Middle frontal gyrus (tissue), 1 donor: ENCODE results near the gene CAVIN1.
"Not testable (repeated sequence)": the region's sequence is repeated elsewhere in the genome, so short reads cannot be mapped to it uniquely, and the experiment has no call there.

ENCODE experiments used
- DNase-seq: peaks from one replicate; pipeline ENCODE4 v3.0.0-alpha.2; 2015; ENCODE audit warnings: low spot score; ENCODE audit errors: extremely low spot score

The CAVIN1 gene

GRCh38 chr17:42405963-42406495 is 17.0 kb downstream of the CAVIN1 start:
- peak; percentile 22 for DNase-seq

GRCh38 chr17:42405076-42405475 is 18.0 kb downstream of the CAVIN1 start:
- DNase-seq: no peak

GRCh38 chr17:42404326-42405055 is 18.6 kb downstream of the CAVIN1 start:
- DNase-seq: no peak

DNA sequence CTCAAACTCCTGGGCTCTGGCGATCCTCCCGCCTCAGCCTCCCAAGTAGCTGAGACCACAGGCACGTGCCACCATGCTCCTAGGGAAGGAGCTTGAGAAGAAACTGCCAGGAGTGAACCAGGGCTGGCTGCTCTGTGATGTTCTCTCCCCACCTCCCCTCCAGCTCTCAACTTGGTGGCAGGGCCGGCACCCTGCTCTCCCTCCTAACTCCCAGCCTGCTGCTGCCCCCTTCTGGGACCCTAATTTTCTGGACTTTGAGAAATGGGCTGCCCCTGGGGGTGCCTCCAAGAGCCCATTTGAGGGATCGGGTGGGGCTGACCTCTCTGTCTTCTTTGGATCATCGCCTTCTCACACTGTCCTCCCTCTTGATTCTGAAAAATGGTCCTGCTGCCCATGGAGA is 19.9 kb downstream of the CAVIN1 start:
- DNase-seq: no peak

GRCh38 chr17:42402117-42402516 is 20.9 kb downstream of the CAVIN1 start:
- no peak for DNase-seq

- not testable (repeated sequence) for DNase-seq
Measured at GRCh38 chr17:42400844-42401375, 22.1 kb downstream of the CAVIN1 start.

DNA sequence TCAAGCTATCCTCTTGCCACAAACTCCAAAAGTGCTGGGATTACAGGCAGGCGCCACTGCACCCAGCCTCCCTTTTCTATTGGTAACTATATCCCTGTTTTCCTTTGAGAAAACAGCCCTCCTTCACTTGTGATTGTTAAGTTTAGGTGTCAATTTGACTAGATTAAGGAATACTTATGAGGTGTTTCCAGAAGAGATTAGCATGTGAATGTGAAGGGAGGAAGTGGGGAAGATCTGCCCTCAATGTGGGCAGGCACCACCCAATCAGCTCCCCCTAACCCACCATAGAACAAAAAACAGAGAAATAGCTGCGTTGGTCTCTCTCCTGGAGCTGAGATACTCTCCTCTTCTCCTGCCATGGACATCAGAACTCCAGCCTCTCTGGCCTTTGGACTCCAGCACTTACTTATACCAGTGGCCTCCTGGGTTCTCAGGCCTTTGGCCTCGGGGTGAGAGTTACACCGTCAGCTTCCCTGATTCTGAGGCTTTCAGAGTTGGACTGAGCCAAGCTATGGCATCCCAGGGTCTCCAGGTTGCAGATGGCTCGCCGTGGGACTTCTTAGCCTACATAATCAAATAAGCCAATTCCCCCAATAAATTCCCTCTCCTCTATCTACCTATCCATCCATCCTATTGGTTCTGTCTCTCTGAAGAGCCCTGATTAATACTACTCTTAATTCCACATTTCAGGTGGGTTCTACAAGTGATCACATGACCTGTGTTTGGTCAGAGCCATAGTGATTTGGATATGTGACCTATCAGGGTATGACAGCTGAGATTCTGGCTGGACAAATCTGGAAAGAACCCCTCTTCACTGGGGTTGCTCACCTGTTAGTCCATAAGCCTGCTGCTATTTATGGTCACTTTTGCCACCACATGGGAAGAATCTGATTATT is 22.9 kb downstream of the CAVIN1 start:
- no peak for DNase-seq

- DNase-seq: no peak
Measured at GRCh38 chr17:42399121-42399520, 23.9 kb downstream of the CAVIN1 start.

- DNase-seq: not testable (repeated sequence)
Measured at GRCh38 chr17:42395601-42396000, 27.5 kb downstream of the CAVIN1 start.

GRCh38 chr17:42394838-42395237 is 28.2 kb downstream of the CAVIN1 start:
- no peak for DNase-seq

- DNase-seq: no peak
Measured at GRCh38 chr17:42392692-42393415, 30.2 kb downstream of the CAVIN1 start.

DNA sequence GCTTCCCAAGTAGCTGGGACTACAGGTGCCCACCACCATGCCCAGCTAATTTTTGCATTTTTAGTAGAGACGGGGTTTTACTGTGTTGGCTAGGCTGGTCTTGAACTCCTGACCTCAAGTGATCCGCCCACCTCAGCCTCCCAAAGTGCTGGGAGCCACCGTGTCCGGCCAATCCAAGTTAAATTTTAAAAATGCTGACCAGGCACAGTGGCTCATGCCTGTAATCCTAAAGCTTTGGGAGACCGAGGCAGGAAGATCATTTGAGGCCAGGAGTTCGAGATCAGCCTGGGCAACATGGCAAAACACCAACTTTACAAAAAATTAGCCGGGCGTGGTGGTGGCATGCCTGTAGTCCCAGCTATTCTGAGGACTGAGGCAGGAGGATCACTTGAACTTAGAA is 31.6 kb downstream of the CAVIN1 start:
- DNase-seq: not testable (repeated sequence)

DNA sequence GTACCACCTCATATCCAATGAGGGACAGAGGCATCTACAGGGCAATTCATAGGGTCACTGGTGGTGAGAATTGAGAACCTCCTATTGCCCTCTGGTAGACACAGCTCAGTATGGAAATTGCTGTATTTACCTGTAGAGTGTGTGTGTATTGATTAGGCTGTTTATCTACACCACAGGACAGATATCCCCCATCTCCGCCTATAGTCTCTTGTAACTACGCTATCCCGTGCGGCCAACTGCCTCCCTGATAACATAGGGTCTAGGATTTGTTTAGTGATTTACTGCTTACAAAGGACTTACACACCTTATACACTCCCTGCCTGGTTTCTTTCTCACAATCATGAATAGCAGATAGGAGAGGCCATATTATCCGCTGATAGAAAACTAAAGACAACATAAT is 33.2 kb downstream of the CAVIN1 start:
- no peak for DNase-seq

- DNase-seq: no peak
Measured at GRCh38 chr17:42389135-42389417, 34.0 kb downstream of the CAVIN1 start.

- peak; percentile 100 for DNase-seq
Measured at GRCh38 chr17:42388381-42389134, 34.5 kb downstream of the CAVIN1 start, which contains the start of gene STAT3. Gene STAT3 (minus strand): TSS chr17:42388442. CDS start chr17:42348516, 39,926 bp downstream.

DNA sequence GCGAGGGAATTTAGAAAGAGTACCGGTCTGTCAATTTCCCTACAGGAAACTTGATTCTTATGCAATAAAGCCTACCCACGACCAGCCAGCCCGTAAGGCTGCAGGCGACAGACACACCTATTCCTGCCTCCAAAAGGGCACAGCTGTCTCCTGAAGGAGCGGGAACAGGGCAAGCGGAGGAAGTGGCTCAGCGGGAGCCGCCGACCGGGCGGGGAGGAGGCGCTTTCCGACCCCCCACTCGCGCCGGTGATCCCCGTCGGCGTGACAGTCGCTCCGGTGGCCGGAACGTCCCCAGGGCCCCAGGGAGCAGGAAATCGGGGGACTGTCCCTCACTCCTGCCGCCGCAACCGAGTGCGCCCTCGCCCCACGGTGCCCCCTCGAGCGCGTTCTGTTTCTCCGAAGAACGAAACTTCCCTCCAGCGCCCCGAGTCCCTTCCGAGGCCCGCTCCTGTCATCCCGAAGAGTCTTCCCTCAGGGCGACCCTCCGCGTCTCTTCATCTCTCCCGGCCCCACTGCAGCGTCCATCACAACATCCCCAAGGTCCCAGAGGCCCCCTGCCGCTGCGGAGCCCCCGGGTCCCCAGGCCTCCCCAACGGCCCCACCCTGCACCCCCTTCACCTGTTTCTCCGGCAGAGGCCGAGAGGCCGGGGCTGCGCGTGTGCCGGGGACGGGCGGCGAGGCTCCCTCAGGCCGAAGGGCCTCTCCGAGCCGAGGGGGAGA is 35.2 kb downstream of the CAVIN1 start:
- DNase-seq: no peak

GRCh38 chr17:42386777-42387657 is 36.0 kb downstream of the CAVIN1 start:
- no peak for DNase-seq

DNA sequence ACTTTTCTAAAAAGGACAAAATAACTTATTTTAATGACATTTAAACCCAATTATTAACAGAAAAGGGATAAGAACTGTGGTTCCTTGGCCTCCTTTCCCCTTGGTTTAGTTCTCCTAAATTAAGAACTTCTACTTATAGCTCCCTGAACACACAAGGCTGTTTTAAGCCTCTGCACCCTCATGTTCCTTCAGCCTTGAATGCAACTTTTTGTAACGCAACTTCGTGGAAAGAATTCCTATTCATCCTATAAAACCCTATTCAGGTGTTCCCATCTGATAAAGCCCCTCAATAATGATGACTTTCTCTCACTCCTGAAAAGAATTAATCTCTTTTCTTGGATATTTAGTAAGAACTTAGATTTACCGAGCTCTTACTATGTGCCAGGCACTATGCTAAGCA is 41.2 kb downstream of the CAVIN1 start:
- no peak for DNase-seq

GRCh38 chr17:42380935-42381334 is 42.1 kb downstream of the CAVIN1 start:
- no peak for DNase-seq
